GM12864 (cell line): ENCODE results near the gene TRH.

ENCODE experiments used
- DNase-seq: peaks from one replicate; pipeline ENCODE4 v3.0.0-alpha.2; 2011; ENCODE audit warnings: low read depth
- H3K4me3 ChIP-seq: 2 replicates; pipeline ENCODE4 v1.5.1; 2011; ENCODE audit warnings: mild to moderate bottlenecking, low read depth, low read length, control low read depth
- CTCF ChIP-seq: IDR thresholded peaks from 2 replicates; pipeline ENCODE4 v1.5.1; 2011; ENCODE audit warnings: low read depth, mild to moderate bottlenecking, moderate library complexity, low read length, control low read depth, inconsistent platforms; ENCODE audit errors: missing control alignments

TRH gene

GRCh38 chr3:129973853-129974563 is 512 bp upstream of the TRH start:
- H3K4me3 ChIP-seq = no peak overlapping the region
- no peak for TF ChIP-seq CTCF
- no peak for DNase-seq

DNA sequence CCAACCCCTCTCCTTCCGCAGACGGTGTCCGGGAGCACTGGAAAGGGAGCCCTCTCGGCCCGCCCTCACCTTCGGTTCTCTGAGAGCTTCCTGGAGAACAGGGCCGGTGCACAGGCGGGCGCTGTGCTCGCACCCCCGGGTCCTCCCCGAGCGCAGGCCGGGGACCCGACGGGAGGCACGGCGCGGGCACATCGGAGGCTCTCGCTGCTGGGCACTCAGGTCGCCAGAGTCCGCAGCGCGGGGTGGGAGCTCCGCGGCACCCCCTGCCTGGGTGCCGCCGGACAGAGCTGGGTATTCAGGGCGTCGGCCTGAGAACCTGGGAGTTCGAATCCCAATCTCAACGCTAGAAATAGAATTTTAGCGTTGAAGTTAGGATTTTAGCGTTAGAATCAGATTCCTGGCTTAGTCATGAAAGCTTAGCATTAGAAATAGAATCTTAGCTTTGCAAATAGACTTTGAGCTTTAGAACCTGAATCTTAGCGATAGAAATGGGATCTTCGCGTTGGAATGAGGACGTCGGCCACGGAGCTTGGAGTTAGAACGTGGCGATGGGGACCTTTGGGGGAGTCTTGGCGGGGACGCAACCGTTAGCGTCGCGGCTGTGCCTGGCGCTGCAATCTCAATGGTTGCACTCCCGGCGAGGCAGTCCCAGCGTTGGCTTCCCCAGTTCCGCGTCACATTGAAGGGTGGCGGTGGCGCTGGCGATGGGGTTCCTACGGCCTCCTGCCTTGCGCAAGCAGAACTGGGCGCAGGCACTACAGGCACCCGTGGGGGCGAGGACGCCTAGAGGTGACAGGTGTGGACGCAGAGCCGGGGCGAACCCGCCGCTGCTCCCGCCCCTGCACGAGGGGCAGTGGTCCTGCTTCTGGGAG is 549 bp downstream of the TRH start:
- H3K4me3 ChIP-seq = no peak overlapping the region
- no peak for DNase-seq
- TF ChIP-seq CTCF = no peak

- TF ChIP-seq CTCF = no peak
- no peak for DNase-seq
- no peak overlapping the region for H3K4me3 ChIP-seq
These were observed 1.2 kb downstream of the TRH start for GRCh38 chr3:129975705-129976048.

- no peak overlapping the region for H3K4me3 ChIP-seq
- no peak for DNase-seq
- no peak for TF ChIP-seq CTCF
These were observed 1.8 kb downstream of the TRH start for GRCh38 chr3:129976286-129976685.

- no peak overlapping the region for H3K4me3 ChIP-seq
- DNase-seq = no peak
- no peak for TF ChIP-seq CTCF
These were observed 3.6 kb downstream of the TRH start for GRCh38 chr3:129978123-129978522.

DNA sequence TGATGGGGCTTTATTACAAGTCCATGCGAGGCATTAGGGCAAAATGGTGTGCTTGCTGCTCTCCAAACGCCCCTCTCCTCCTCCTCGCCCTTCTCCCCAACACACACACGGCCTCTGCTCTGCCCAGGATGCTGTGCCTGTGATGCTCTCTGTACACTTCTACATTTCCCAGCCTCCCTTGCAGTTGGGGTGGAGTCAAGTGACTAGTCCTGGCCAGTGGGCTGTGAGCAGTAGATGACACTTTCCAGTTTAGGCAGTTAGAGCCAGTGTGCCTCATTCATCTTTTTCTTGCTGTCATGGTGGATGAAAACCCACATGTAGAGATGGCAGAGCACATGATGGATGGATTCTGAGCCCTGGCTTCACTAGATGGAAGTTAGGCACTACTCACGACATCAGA is 5.4 kb downstream of the TRH start:
- no peak for TF ChIP-seq CTCF
- DNase-seq = no peak
- H3K4me3 ChIP-seq = no peak overlapping the region

DNA sequence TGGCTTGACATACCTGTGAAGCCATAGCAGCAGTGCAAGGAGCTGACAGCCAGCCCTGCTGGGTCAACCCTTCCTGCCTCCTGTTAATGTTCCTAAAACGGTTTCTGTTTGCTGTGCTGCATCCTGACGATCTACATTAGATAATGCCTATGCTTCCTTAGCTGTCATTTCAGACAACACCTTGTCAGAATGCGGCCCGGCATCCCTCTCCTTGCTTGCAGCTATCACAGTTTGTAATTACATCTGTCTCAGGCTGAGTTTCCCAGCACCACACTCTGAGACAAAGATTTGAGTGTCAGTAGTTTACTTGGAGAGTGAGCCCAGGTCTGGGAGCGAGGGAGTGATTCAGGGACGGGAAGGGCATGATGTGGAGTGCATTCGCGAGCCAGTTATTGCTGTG is 9.0 kb downstream of the TRH start:
- no peak for TF ChIP-seq CTCF
- H3K4me3 ChIP-seq = no peak overlapping the region
- no peak for DNase-seq
